PFSK-1 (cell line): ENCODE results near the gene HSBP1L1.

Source experiments
- FOXP2 ChIP-seq: optimal IDR thresholded peaks from 2 replicates; pipeline ENCODE3; 2011; ENCODE audit warnings: borderline replicate concordance, control low read depth, inconsistent platforms; ENCODE audit not compliant: insufficient read depth; ENCODE audit errors: extremely low read length, extremely low read depth
- POLR2AphosphoS5 ChIP-seq: IDR thresholded peaks from 2 replicates; pipeline ENCODE4 v1.6.1; 2012; ENCODE audit warnings: low read depth, mild to moderate bottlenecking, control low read depth, low read length, moderate library complexity
- REST ChIP-seq, 2 experiments: IDR thresholded peaks; 2 replicates each; pipeline versions ENCODE4 v1.6.1 to v1.8.0; 2011 to 2012; ENCODE audit warnings: low read depth in 2 of 2, low read length in 2 of 2, control low read depth in 1 of 2, inconsistent platforms in 1 of 2, mild to moderate bottlenecking in 1 of 2, moderate library complexity in 1 of 2; ENCODE audit not compliant: insufficient read depth in 1 of 2
- SIN3A ChIP-seq: IDR thresholded peaks from 2 replicates; pipeline ENCODE4 v1.6.1; 2012; ENCODE audit warnings: mild to moderate bottlenecking, low read length, moderate library complexity, borderline replicate concordance; ENCODE audit not compliant: insufficient read depth
- TAF1 ChIP-seq: IDR thresholded peaks from 2 replicates; pipeline ENCODE4 v1.6.1; 2012; ENCODE audit warnings: low read length, control low read depth, borderline replicate concordance; ENCODE audit not compliant: insufficient read depth

The HSBP1L1 gene

GRCh38 chr18:79958981-79959380, 5.5 kb upstream of the HSBP1L1 start:
- TF ChIP-seq TAF1 (no peak), POLR2AphosphoS5 (no peak), FOXP2 (no peak), REST (IDR thresholded peaks at IDR 0.05; ENCODE audit: insufficient read depth in 1 of 2, low read depth in 2 of 2, low read length in 2 of 2) (no peak), SIN3A (no peak)

- TF ChIP-seq SIN3A: no peak
Observed at GRCh38 chr18:79960921-79961526, 3.4 kb upstream of the HSBP1L1 start.

- TF ChIP-seq TAF1: no peak
- TF ChIP-seq REST (IDR thresholded peaks at IDR 0.05; ENCODE audit: insufficient read depth in 1 of 2, low read depth in 2 of 2, low read length in 2 of 2): no peak
Observed at GRCh38 chr18:79961527-79962291, 2.7 kb upstream of the HSBP1L1 start.

- TF ChIP-seq POLR2AphosphoS5 (no peak), SIN3A (no peak), REST (IDR thresholded peaks at IDR 0.05; ENCODE audit: insufficient read depth in 1 of 2, low read depth in 2 of 2, low read length in 2 of 2) (no peak), FOXP2 (no peak), TAF1 (no peak)
Observed at GRCh38 chr18:79962311-79962710, 2.1 kb upstream of the HSBP1L1 start.

- no peak for TF ChIP-seq FOXP2
- no peak for TF ChIP-seq SIN3A
- no peak for TF ChIP-seq REST (IDR thresholded peaks at IDR 0.05; ENCODE audit: insufficient read depth in 1 of 2, low read depth in 2 of 2, low read length in 2 of 2)
- TF ChIP-seq POLR2AphosphoS5: no peak
- TF ChIP-seq TAF1: no peak
Observed at GRCh38 chr18:79962835-79963657, 1.4 kb upstream of the HSBP1L1 start.
